SK-N-MC (cell line): Measurements from ENCODE around the gene ZNF586.

ENCODE experiments used
- EZH2 ChIP-seq: fragments of 200-600 bp; sonication (generic); IDR thresholded peaks from one replicate; pipeline ENCODE4 v1.6.1; 2017; ENCODE audit warnings: antibody characterized with exemption
- POLR2AphosphoS5 ChIP-seq: IDR thresholded peaks from 2 replicates; pipeline ENCODE4 v1.6.1; 2012; ENCODE audit warnings: mild to moderate bottlenecking, low read depth, low read length, borderline replicate concordance

DNA sequence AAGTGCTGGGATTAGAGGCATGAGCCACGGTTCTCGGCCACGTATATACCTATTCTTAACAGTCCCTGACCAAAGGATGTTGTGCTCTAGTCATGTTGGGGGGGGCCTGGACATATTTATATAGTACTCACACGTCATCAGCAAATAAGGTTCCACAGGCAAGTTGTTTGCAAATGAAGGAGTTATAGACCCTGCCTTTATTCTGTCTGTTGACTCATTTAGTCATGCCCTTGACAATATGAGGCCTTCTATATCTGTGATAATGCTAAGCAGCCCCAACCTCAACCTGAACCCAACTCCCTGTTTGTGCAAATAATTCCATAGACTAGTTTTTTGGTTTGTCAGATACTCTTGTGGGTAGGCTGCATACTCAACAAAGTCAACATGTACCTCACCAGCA lies 8.9 kb downstream of the ZNF586 start:
- no peak for TF ChIP-seq POLR2AphosphoS5
- no peak for TF ChIP-seq EZH2
